HG02943 (cell line): ENCODE measurements around the gene MACIR.
"Not testable (repeated sequence)": the region's sequence is repeated elsewhere in the genome, so short reads cannot be mapped to it uniquely, and the experiment has no call there.

ENCODE experiments used
- ATAC-seq: cut with Tn5 transposase; IDR thresholded peaks from one replicate; pipeline ENCODE4 v1.9.1; 2021; ENCODE audit warnings: mild to moderate bottlenecking, low read depth, moderate library complexity; ENCODE audit not compliant: unreplicated experiment

Gene MACIR, protein sequence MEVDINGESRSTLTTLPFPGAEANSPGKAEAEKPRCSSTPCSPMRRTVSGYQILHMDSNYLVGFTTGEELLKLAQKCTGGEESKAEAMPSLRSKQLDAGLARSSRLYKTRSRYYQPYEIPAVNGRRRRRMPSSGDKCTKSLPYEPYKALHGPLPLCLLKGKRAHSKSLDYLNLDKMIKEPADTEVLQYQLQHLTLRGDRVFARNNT

DNA sequence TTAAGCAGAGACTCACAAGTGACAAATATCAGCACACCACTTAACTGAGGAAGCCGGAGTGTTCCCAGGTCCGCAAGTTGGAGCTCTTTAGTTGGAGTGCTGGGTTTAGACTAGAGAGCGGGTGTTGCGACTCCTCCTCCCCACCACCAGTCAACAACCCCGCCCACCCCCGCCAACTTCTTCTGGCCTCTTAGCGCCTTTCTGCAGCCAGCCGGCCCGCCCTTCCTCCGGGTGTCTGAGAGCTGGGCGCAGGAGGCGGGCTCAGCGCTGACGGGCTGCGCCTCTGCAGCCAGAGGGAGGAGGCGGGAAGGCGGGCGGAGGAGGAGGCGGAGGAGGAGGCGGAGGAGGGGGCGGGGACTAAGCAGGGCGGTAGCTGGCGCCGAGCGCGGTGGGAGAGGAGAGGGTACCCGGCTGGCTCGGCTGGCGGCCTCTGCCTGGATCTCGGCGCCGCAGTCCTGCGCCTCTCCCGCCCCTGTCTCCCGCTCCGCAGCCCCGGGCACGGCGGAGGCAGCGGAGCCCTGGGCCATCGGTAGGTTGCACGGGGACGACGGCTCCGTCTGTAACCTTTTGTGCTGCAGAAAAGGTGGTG is at the start of gene MACIR:
TSS of gene MACIR (plus strand) at position 396 of the 589 bp plus-strand sequence. CDS start 17,157 bp downstream, outside the sequence.
- peak; percentile 76 for ATAC-seq

DNA sequence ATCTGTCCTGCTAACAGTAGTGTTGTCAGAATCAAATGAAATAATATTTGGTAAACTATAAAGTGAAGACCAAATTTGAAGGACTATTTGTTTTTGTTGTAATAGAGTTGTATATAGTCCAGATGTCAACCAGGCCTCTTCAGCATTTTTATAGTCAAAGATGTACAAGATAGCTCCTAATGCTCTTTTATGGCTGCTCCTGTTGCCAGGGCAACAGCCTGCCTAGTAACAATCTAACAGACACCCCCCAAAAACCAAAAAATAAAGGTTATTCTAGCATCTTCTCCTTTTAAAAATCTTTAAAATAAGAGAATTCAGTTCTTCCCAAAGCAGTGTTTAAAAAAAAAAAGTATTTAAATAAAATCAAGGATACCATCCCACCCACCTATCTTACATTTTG is 49.5 kb upstream of the MACIR start:
- ATAC-seq = no peak

DNA sequence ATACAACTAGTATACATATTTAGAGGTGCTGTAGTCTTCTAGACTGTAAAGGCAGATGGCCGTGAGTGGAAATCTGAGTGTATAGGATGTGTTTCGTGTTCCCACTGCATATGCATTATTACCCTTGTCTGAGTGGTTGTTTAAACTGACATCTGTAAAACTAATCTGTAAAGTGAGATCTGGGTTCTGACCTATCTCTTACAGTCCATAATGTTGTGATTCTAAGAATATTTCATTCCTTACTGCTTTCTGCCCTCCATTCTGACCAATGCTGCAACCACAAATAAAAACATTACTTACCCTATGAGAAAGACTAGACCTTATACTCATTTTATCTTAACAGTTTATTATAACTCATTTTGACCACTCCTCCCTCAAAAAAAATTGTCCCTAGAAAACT is 47.6 kb upstream of the MACIR start:
- no peak for ATAC-seq

- peak; percentile 71 for ATAC-seq
Observed at GRCh38 chr5:103211576-103212561, 46.7 kb upstream of the MACIR start.

- ATAC-seq = no peak
Observed at GRCh38 chr5:103216137-103216536, 42.4 kb upstream of the MACIR start.

DNA sequence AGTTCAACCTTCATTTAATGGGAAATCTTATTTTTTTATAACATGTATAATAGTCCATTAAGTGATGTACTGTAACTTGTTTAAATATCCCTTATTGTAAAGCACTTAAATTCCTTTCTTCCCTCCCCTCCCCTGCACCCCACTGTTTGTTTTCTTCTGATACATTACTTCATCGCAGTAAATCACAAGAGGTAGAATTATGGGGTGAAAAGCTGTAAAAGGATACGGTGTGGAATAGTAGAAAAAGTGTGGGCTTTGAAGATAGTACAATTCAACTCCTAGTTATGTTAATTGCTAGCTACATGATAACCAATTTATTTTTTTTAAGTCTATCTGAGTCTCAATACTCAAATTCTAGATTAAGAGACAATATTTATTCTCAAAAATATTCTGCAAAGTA is 41.9 kb upstream of the MACIR start:
- no peak for ATAC-seq

GRCh38 chr5:103217101-103217500 is 41.5 kb upstream of the MACIR start:
- no peak for ATAC-seq

- ATAC-seq = no peak
Observed at GRCh38 chr5:103218164-103218563, 40.4 kb upstream of the MACIR start.

DNA sequence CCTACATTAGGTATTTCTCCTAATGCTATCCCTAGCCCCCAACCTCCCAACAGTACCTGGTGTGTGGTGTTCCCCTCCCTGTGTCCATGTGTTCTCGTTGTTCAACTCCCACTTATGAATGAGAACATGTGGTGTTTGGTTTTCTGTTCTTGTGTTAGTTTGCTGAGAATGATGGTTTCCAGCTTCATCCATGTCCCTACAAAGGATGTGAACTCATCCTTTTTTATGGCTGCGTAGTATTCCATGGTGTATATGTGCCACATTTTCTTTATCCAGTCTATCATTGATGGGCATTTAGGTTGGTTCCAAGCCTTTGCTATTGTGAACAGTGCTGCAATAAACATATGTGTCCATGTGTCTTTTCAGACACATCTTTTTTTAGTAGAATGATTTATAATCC is 39.5 kb upstream of the MACIR start:
- not testable (repeated sequence) for ATAC-seq

GRCh38 chr5:103223031-103223955 is 35.3 kb upstream of the MACIR start:
- ATAC-seq = no peak

DNA sequence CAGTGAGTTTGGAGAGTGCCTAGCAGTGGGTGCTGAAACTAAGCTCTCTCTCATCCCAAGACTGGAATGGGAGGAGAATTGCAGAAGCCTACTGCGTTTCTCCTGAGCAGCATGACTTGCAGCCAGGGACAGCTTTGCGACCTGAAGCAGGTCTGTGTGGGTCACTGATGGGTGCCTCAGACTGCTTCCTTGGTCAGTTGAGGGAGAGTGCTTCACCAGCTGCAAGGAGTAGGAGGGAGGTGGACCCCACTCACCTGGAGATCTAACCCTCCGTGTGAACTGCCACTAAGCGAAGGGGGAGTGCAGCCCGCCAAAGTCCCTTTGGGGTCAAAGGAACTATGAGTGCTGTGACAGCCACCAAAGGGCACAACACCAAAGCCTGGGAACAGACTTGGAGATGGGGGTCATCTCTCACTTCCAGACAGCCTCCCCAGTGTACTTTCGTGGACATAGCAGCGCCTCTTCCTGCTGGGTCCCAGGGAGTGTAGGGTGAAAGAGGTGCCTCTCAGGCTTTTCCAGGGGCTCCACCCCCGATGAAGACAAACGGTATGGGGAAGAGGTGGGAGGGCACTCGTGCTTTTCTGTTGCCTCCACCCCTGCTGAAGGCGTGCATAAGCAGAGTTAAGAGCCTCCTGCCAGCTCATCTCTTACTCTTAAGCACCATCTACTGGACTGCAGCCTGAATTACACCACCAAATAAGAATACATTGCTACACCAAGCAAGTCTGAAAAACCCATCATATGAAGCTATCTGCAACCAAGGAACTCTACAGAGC is 34.3 kb upstream of the MACIR start:
- peak; percentile 94 for ATAC-seq

DNA sequence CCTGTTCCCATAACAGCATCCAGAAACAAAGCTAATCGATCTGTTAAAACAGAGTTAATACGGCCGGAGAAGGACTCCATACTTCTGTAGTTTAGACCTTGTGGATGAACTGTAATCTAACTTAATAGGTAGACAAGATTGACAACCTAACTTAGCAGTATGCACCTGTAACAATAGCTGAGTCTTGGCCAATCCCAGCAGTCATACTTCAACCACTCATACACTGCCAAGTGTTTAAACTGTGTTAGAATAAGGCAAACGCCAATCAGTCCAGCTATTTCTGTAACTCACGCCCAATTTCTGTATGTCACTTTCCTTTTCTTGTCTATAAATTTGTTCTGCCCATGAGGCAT is 33.7 kb upstream of the MACIR start:
- no peak for ATAC-seq

DNA sequence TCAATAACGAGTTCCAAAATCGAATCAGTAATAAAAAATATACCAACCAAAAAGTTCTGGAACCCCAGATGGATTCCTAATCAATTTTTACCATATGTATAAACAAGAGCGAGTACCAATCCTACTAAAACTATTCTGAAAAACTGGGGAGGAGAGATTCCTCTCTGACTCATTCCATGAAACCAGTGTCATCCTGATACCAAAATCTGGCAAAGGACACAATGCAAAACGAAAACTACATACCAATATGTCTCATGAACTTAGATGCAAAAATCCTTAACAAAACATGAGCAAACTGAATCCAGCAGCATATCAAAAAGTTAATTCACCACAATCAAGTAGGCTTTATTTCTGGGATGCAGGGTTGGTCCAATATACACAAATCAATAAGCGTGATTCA is 30.5 kb upstream of the MACIR start:
- ATAC-seq = no peak

- ATAC-seq = no peak
Observed at GRCh38 chr5:103228588-103228987, 30.0 kb upstream of the MACIR start.

GRCh38 chr5:103232393-103232999 is 26.1 kb upstream of the MACIR start:
- peak; percentile 83 for ATAC-seq

DNA sequence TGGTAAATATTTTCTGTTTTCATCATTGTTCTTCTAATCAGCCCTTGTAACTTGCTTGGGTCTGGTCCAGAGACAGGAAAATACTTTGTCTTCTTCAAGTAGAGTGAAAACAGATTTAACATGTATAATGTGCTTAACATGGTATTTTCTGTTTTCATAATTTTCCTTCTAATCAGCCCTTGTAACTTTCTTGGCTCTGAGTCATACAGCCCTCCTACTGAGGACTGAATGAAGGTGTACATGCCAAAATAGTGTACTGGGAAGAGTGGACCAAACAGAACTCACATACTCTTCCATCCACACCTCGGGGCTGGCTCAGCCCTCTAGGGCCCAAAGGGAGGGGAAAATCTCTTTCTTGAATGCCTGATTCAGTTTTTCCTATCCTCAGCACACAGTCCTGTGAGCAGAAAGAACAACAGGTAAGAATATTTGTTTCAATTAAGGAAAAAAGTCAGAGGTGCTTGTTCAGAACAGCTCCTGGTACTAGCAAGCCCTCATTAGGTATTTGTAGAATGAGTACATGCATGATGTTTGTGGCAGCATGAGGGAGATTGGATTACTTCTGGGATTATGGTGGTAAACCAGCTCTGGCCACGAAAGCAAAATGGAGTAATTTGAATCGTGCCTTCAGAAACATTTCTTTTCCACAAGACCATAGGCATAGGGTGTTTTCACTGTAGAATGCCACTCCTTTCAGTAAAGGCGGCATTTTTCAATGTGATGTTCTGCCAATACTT is 24.2 kb upstream of the MACIR start:
- no peak for ATAC-seq

DNA sequence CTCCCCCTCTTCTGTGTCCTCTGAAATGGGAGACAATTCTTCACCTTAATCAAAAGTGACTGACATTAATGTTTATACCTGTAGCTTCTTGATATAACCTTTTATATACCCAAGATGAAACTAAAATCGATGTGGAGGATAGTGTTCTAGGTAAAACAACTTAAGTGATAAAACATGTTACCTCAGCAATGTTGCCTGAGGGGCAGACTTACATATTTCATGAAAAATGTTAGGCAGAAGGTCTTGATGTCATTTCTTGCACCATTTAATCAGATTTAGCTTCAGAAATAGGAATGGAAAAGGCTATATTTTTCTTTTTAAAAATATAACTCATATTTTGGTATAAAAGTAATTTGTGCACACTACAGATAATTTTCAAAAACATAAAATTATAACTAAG is 22.7 kb upstream of the MACIR start:
- no peak for ATAC-seq

DNA sequence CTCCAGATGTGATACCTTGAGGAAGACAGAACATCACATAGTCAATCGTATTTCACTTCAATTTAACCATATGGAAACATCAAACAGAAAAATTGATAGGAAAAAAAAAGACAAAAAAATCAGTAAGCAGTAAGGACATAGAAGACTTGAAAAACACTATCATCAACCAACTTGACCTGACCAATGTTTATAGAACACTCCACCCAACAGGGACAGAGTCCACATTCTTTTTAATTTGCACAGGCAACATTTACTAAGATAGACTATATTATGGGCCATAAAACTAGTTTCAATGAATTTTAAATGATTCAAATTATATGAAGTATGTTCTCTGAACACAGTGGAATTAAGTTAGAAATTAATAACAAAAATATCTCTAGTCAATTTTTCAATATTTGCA is 20.8 kb upstream of the MACIR start:
- no peak for ATAC-seq

GRCh38 chr5:103243665-103244064 is 14.9 kb upstream of the MACIR start:
- no peak for ATAC-seq
